GM18858 (cell line): ENCODE data around the gene NUDT16L1.

Experiments used
- ATAC-seq: cut with Tn5 transposase; IDR thresholded peaks from one replicate; pipeline ENCODE4 v1.9.1; 2021; ENCODE audit not compliant: unreplicated experiment

Gene NUDT16L1

DNA sequence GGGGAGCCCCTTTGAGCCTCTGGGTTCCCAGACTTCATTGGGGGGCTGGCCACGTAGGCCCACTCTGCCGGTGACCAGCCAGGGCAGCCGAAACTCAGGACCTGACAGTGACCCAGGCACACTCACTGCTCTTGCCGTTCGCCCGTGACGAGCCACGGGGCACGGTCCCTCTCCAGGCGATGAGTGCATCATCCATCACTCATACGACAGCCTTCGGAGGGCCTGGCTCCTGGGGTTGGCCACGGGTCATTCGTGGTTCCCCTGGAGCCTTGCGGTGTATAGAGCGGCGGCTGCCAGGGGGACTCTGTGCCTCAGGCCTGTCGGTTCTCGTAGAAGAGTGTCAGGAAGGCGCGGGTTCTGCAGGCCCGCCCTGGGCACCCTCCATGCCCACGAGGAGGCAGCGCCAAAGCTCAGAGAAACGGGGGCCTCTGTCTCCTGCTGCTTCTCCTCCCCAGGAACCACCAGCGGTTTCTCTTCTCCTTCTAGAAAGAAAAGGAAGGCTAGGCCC lies 11.2 kb upstream of the NUDT16L1 start:
- ATAC-seq = no peak

GRCh38 chr16:4682616-4683254 lies 10.6 kb upstream of the NUDT16L1 start:
- ATAC-seq = no peak

- ATAC-seq = no peak
These were observed 9.9 kb upstream of the NUDT16L1 start for GRCh38 chr16:4683255-4684057.

DNA sequence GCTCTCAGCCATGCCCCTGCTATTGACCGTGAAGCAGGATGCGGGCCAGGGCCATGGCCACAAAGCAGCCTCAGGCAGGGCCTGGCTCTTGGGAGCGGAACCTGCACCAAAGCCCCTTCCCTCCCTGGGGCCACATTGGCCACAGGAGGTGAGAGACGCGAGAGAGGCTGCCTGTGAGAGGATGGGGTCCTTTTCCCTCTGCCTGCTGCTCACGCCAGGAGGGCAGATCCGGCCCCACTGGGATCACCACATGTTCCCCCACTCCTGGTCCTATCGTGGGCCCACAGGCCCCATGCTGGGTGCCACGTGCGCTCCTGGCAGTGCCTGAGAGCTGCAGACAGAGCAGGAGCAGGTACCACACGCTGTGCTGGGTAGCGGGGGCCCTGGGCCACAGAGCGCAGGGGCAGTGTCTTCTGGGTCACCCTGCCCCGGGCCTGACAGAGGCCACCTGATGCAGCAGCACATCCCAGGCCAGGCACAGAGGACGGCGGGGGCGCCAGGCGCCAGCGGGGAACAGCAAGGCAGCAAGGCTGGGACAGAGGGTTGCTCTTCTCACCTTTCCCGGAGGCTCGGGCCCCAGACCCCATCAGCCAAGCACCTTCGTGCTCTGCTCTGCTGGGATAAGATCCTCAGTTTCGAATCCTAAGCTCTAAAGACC lies 9.2 kb upstream of the NUDT16L1 start:
- ATAC-seq = no peak

- ATAC-seq = no peak
These were observed 8.6 kb upstream of the NUDT16L1 start for GRCh38 chr16:4684763-4685162.

- ATAC-seq = no peak
These were observed 8.1 kb upstream of the NUDT16L1 start for GRCh38 chr16:4685292-4685691.

GRCh38 chr16:4685776-4686496 lies 7.4 kb upstream of the NUDT16L1 start:
- ATAC-seq = no peak

DNA sequence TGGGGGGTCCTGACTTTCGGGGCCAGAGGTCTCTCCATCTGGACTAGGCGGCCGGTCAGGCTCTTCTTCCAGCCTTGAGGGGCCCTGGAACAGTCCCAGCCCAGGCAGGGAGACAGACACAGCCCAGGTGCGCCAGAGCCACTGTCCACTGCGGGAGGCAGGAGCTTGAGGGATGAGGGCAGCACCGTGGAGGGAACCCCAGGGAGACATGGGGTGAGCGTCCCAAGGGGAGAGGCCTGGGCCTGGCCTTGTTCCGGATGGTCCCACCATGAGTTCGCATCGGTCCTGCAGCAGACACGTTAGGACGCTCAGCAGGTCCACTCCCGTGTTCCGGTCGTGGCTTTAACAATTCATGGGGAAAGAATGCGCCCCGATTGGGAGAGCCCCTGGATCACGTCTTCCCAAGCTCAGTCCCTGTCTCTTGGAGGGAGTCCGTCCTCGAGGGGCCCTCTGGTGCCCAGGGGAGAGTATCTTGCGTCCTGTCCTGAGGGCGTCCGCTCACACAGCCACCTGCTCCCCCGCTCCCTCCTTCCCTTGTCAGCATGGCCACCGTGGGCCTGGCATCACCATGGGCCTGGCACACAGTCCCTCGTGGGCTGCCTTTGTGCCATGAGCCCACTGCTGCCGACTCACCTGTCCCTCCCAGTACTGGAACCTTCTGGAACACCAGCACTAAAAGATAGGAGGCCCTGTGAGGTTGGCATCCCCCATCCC lies 6.7 kb upstream of the NUDT16L1 start:
- ATAC-seq = no peak

GRCh38 chr16:4687416-4687815 lies 5.9 kb upstream of the NUDT16L1 start:
- no peak for ATAC-seq

GRCh38 chr16:4687946-4688673 lies 5.3 kb upstream of the NUDT16L1 start:
- ATAC-seq = no peak

GRCh38 chr16:4688674-4689045 lies 4.7 kb upstream of the NUDT16L1 start:
- ATAC-seq = no peak

DNA sequence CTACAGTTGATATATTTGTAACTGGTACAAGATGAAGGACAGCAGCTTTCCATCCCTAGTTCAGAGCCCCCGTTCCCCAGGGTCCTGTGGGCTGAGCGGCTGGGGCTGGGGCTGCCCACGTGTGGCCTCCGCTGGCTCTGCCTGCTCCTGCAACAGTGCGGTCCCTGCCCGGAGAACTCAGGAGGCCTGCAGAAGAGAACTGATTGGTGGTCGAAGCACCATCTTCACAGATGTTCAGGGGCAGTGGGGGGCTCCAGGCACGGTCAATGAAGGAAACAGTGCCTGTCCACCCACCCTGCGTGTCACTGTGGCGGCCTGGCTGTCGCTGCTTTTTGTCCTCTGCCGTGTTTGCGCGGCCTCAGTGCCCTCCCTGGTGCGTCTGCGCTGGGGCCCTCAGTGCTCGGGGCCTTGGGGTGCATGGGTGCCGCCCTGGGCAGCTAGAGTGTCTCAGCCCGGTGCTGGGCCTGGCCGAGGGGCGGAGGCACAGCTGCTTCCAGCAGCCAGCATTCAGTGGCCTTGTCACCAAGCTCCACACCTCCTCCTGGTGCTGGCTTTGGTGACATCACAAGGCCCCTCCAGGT lies 4.2 kb upstream of the NUDT16L1 start:
- ATAC-seq = no peak

DNA sequence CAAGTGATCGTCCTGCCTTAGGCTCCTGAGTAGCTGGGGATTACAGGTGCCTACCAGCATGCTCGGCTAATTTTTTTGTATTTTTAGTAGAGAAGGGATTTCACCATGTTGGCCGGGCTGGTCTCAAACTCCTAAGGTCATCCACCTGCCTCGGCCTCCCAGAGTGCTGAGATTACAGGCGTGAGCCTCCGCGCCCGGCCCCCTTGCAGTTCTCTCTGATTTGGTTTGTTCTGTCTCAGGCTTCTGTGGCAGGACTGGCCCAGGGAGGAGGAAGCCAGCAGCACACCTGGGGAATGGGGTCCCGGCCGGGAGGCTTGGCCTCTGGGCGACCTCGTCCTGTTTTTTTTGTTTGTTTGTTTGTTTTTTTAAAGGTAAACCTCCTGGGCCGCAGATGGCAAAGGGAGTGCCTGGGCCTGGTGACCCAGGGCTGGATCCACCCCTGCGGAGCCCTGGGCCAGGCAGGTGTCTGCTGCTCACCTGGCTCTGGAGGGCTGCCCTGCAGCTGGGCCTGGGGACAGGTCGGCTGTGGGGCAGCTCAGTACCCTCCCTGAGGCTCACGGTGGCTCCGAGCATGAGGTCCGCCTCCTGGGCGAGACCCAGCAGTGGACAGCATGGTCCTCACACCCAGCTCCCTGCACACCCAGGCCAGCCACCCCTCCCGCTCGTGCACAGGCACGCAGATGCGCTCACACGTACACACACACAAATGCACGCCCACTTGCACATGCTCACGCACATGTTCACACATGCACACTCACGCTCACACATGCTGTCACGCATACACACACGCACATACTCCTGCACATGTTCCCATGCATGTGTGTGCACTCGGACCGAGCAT lies 3.3 kb upstream of the NUDT16L1 start:
- no peak for ATAC-seq

DNA sequence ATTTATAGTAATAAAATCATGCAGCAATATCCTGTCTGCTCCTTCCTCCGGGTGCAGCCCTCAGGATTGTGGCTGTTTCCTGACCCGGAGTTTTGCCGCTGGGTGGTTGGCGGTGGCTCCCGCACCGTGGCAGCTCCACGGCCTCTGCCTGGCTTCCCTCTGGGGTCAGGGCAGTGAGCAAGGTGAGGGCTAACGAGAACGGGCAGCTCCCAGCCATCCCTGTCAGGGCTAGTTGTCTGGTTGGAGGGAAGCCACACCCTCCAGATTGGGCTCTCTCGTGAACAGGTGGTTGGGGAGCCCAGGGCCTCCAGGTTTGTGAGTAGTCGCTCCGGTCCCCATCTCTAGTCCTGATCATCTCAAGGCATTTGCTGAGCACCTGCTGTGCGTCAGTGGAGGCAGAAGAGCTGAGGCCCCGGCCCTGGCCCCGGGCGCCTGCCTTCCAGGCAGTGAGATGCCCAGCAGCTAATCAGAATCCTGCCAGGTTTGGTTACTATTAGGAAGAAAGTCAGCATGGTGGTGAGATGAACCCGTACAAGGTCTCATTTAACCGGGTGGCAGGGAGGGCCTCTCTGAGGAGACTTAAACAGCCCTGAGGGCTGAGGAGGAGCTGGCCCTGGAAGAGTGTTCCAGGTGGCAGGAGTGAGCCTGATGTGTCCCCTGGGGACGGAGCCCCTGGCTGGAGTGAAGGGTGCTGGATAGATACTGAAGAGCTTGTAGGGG lies 2.3 kb upstream of the NUDT16L1 start:
- ATAC-seq = no peak

- no peak for ATAC-seq
These were observed 1.5 kb upstream of the NUDT16L1 start for GRCh38 chr16:4691666-4692412.

- no peak for ATAC-seq
These were observed 684 bp upstream of the NUDT16L1 start for GRCh38 chr16:4692460-4693295.
